ENCODE data around the gene LMOD3.

Gene LMOD3

GRCh38 chr3:69126999-69127398 lies 4.6 kb upstream of the LMOD3 start:
- in situ Hi-C loops (cut with MboI; ENCODE audit: low sequenced_read_pairs): no loop called here

GRCh38 chr3:69126216-69126615 lies 3.8 kb upstream of the LMOD3 start:
- in situ Hi-C loops (cut with MboI; ENCODE audit: low sequenced_read_pairs): no loop called here

GRCh38 chr3:69121950-69122349 lies 445 bp downstream of the LMOD3 start:
- in situ Hi-C loops (cut with MboI; ENCODE audit: low sequenced_read_pairs): no loop called here

- in situ Hi-C loops (cut with MboI; ENCODE audit: low sequenced_read_pairs): no loop called here
Observed at GRCh38 chr3:69121513-69121912, 882 bp downstream of the LMOD3 start.

GRCh38 chr3:69120879-69121464 lies 1.4 kb downstream of the LMOD3 start:
- in situ Hi-C loops (cut with MboI; ENCODE audit: low sequenced_read_pairs): no loop called here

- in situ Hi-C loops (cut with MboI; ENCODE audit: low sequenced_read_pairs): no loop called here
Observed at GRCh38 chr3:69119681-69120080, 2.7 kb downstream of the LMOD3 start.

GRCh38 chr3:69119138-69119537 lies 3.3 kb downstream of the LMOD3 start:
- in situ Hi-C loops (cut with MboI; ENCODE audit: low sequenced_read_pairs): no loop called here

GRCh38 chr3:69118555-69118954 lies 3.8 kb downstream of the LMOD3 start:
- in situ Hi-C loops (cut with MboI; ENCODE audit: low sequenced_read_pairs): no loop called here

GRCh38 chr3:69116897-69117296 lies 5.5 kb downstream of the LMOD3 start:
- in situ Hi-C loops (cut with MboI; ENCODE audit: low sequenced_read_pairs): no loop called here

- in situ Hi-C loops (cut with MboI; ENCODE audit: low sequenced_read_pairs): no loop called here
Observed at GRCh38 chr3:69116162-69116561, 6.2 kb downstream of the LMOD3 start.

GRCh38 chr3:69115731-69116130 lies 6.7 kb downstream of the LMOD3 start:
- in situ Hi-C loops (cut with MboI; ENCODE audit: low sequenced_read_pairs): no loop called here

- in situ Hi-C loops (cut with MboI; ENCODE audit: low sequenced_read_pairs): no loop called here
Observed at GRCh38 chr3:69113536-69113935, 8.9 kb downstream of the LMOD3 start.

GRCh38 chr3:69110941-69111546 lies 11.4 kb downstream of the LMOD3 start:
- in situ Hi-C loops (cut with MboI; ENCODE audit: low sequenced_read_pairs): no loop called here

- in situ Hi-C loops (cut with MboI; ENCODE audit: low sequenced_read_pairs): no loop called here
Observed at GRCh38 chr3:69108811-69109210, 13.6 kb downstream of the LMOD3 start.

GRCh38 chr3:69107841-69108240 lies 14.6 kb downstream of the LMOD3 start:
- in situ Hi-C loops (cut with MboI; ENCODE audit: low sequenced_read_pairs): no loop called here

GRCh38 chr3:69105320-69105719 lies 17.1 kb downstream of the LMOD3 start:
- in situ Hi-C loops (cut with MboI; ENCODE audit: low sequenced_read_pairs): no loop called here

- in situ Hi-C loops (cut with MboI; ENCODE audit: low sequenced_read_pairs): no loop called here
Observed at GRCh38 chr3:69104586-69104985, 17.8 kb downstream of the LMOD3 start.

GRCh38 chr3:69103123-69103522 lies 19.3 kb downstream of the LMOD3 start:
- in situ Hi-C loops (cut with MboI; ENCODE audit: low sequenced_read_pairs): no loop called here

GRCh38 chr3:69102384-69102783 lies 20.0 kb downstream of the LMOD3 start:
- in situ Hi-C loops (cut with MboI; ENCODE audit: low sequenced_read_pairs): no loop called here

GRCh38 chr3:69099576-69099975 lies 22.8 kb downstream of the LMOD3 start:
- in situ Hi-C loops (cut with MboI; ENCODE audit: low sequenced_read_pairs): no loop called here

- in situ Hi-C loops (cut with MboI; ENCODE audit: low sequenced_read_pairs): no loop called here
Observed at GRCh38 chr3:69097407-69098086, 24.8 kb downstream of the LMOD3 start.

- in situ Hi-C loops (cut with MboI; ENCODE audit: low sequenced_read_pairs): no loop called here
Observed at GRCh38 chr3:69096299-69096698, 26.1 kb downstream of the LMOD3 start.

All from HL-60/S4 treated with phorbol 12-myristate 13-acetate at 8.2 ng/mL for 4 days and 3 days (cell line).